SU-DHL-6 (cell line): ENCODE measurements around the gene CERS6.

Experiments
- H2AFZ ChIP-seq: fragments of 200-600 bp; sonication (generic); 2 replicates; pipeline ENCODE4 v1.6.1; 2014; ENCODE audit warnings: low read depth, mild to moderate bottlenecking, moderate library complexity, mixed read lengths, antibody characterized with exemption, low read length; ENCODE audit not compliant: severe bottlenecking
- H3F3A ChIP-seq: fragments of 200-600 bp; shearing (Covaris generic); 2 replicates; pipeline ENCODE4 v1.6.0; 2016; ENCODE audit warnings: antibody characterized with exemption, mild to moderate bottlenecking; ENCODE audit not compliant: insufficient read depth
- H3K27ac ChIP-seq: fragments of 200-600 bp; sonication (generic); 2 replicates; pipeline ENCODE4 v1.5.1; 2016; ENCODE audit warnings: low read depth, mild to moderate bottlenecking, low read length, moderate library complexity, mixed read lengths
- H3K27me3 ChIP-seq: fragments of 200-600 bp; sonication (generic), shearing (Covaris generic); 2 replicates; pipeline ENCODE4 v1.6.0; 2014; ENCODE audit warnings: mild to moderate bottlenecking, low read length
- H3K36me3 ChIP-seq: fragments of 200-600 bp; sonication (generic); 2 replicates; pipeline ENCODE4 v1.6.1; 2014; ENCODE audit warnings: mild to moderate bottlenecking, low read length, mixed read lengths
- H3K4me2 ChIP-seq: fragments of 300-600, 200-600 bp; shearing (Covaris generic), sonication (generic); 2 replicates; pipeline ENCODE4 v1.6.0; 2014; ENCODE audit warnings: low read length, low read depth, mild to moderate bottlenecking; ENCODE audit not compliant: poor library complexity, severe bottlenecking
- H3K4me3 ChIP-seq: fragments of 200-600 bp; sonication (generic); 2 replicates; pipeline ENCODE4 v1.5.1; 2014; ENCODE audit warnings: antibody characterized with exemption, low read length, mild to moderate bottlenecking, mixed read lengths; ENCODE audit not compliant: insufficient read depth, poor library complexity, severe bottlenecking
- H3K79me2 ChIP-seq: fragments of 200-600 bp; sonication (generic); 2 replicates; pipeline ENCODE4 v1.6.1; 2014; ENCODE audit warnings: mild to moderate bottlenecking, low read length, moderate library complexity; ENCODE audit not compliant: insufficient read depth
- H3K9ac ChIP-seq: fragments of 200-600 bp; sonication (generic); 2 replicates; pipeline ENCODE4 v1.7.0; 2014; ENCODE audit warnings: mild to moderate bottlenecking, low read length
- H3K9me2 ChIP-seq: fragments of 200-600 bp; sonication (generic); replicated peaks from 2 replicates; pipeline ENCODE4 v1.6.1; 2014; ENCODE audit warnings: low read length; ENCODE audit not compliant: insufficient read depth
- H3K9me3 ChIP-seq: fragments of 200-600 bp; sonication (generic); 2 replicates; pipeline ENCODE4 v1.6.1; 2014; ENCODE audit warnings: low read length, mixed read lengths; ENCODE audit not compliant: insufficient read depth
- H4K20me1 ChIP-seq: fragments of 200-600 bp; sonication (generic); 2 replicates; pipeline ENCODE4 v1.6.1; 2014; ENCODE audit warnings: low read depth, mild to moderate bottlenecking, antibody characterized with exemption, low read length, moderate library complexity, mixed read lengths
- CTCF ChIP-seq: fragments of 200-600 bp; sonication (generic); IDR thresholded peaks from one replicate; pipeline ENCODE4 v1.5.1; 2017; ENCODE audit warnings: antibody characterized with exemption, mild to moderate bottlenecking, low read length, moderate library complexity; ENCODE audit not compliant: insufficient read depth, poor library complexity, severe bottlenecking
- EZH2phosphoT487 ChIP-seq: fragments of 200-600 bp; sonication (generic), shearing (Covaris generic); conservative IDR thresholded peaks from 2 replicates; pipeline ENCODE4 v1.6.1; 2018; ENCODE audit warnings: mild to moderate bottlenecking, antibody characterized with exemption, low read length, moderate library complexity, mixed read lengths

Gene CERS6

GRCh38 chr2:168679081-168679480, 223.0 kb downstream of the CERS6 start:
- H4K20me1 ChIP-seq = no peaks in the 10 kb centered on the region
- no peak overlapping the region for H3K4me3 ChIP-seq
- H3K27me3 ChIP-seq = no peaks in the 10 kb centered on the region
- H3K9ac ChIP-seq = no peak overlapping the region
- H3K27ac ChIP-seq = no peak overlapping the region
- H2AFZ ChIP-seq = no peak overlapping the region
- H3K4me2 ChIP-seq = no peak overlapping the region
- no peaks in the 10 kb centered on the region for H3K9me3 ChIP-seq
- H3K9me2 ChIP-seq = no peaks in the 10 kb centered on the region
- no peaks in the 10 kb centered on the region for H3K79me2 ChIP-seq
- no peaks in the 10 kb centered on the region for H3F3A ChIP-seq
- TF ChIP-seq CTCF (no peak), EZH2phosphoT487 (no peak)
- no peaks in the 10 kb centered on the region for H3K36me3 ChIP-seq

GRCh38 chr2:168679741-168680310, 223.8 kb downstream of the CERS6 start:
- H3F3A ChIP-seq = no peaks in the 10 kb centered on the region
- H3K36me3 ChIP-seq = no peaks in the 10 kb centered on the region
- no peaks in the 10 kb centered on the region for H4K20me1 ChIP-seq
- H3K4me2 ChIP-seq = no peak overlapping the region
- no peak overlapping the region for H3K4me3 ChIP-seq
- no peaks in the 10 kb centered on the region for H3K9me2 ChIP-seq
- no peak overlapping the region for H2AFZ ChIP-seq
- H3K79me2 ChIP-seq = no peaks in the 10 kb centered on the region
- TF ChIP-seq EZH2phosphoT487 = no peak
- no peak for TF ChIP-seq CTCF
- no peak overlapping the region for H3K9ac ChIP-seq
- no peak overlapping the region for H3K27ac ChIP-seq
- no peaks in the 10 kb centered on the region for H3K9me3 ChIP-seq
- H3K27me3 ChIP-seq = no peaks in the 10 kb centered on the region

- Histone ChIP-seq H3K27me3 (no peaks in the 10 kb centered on the region), H3K79me2 (no peaks in the 10 kb centered on the region), H3K9me3 (no peaks in the 10 kb centered on the region), H3K36me3 (no peaks in the 10 kb centered on the region), H3K4me3 (no peak overlapping the region), H3K27ac (no peak overlapping the region), H2AFZ (no peak overlapping the region), H3K9ac (no peak overlapping the region), H3K4me2 (no peak overlapping the region), H4K20me1 (no peaks in the 10 kb centered on the region), H3K9me2 (no peaks in the 10 kb centered on the region), H3F3A (no peaks in the 10 kb centered on the region)
- no peak for TF ChIP-seq CTCF
- no peak for TF ChIP-seq EZH2phosphoT487
These were observed 227.9 kb downstream of the CERS6 start for GRCh38 chr2:168683996-168684395.
